Gastroesophageal sphincter (tissue), 4 donors: Measurements from ENCODE around the gene MAPK1. TPM values are rescaled to one million over a fixed set of nuclear protein-coding genes. Genes with fewer than 3 reads are reported as not detected.
"Not testable (repeated sequence)": the region's sequence is repeated elsewhere in the genome, so short reads cannot be mapped to it uniquely, and the experiment has no call there.

ENCODE experiments used
- ATAC-seq: fragments of 150-250 bp; one replicate; pipeline ENCODE4 v1.9.1; 2016; ENCODE audit warnings: mild to moderate bottlenecking, moderate library complexity
- H3K27ac ChIP-seq, 4 donors: fragments of 200-600 bp; sonication (generic) in 3 of 4; 1 replicate in 3 of 4; 2 replicates in 1 of 4; pipeline ENCODE4 v1.5.1; 2016 to 2019
- H3K27me3 ChIP-seq: fragments of 200-600 bp; sonication (generic); one replicate; pipeline ENCODE4 v1.5.1; 2019
- H3K36me3 ChIP-seq, 2 donors: fragments of 200-600 bp; sonication (generic); one replicate each; pipeline ENCODE4 v1.5.1; 2019; ENCODE audit warnings: control low read depth in 1 of 2
- H3K4me1 ChIP-seq, 3 donors: fragments of 200-600 bp; sonication (generic); 1 replicate in 2 of 3; 2 replicates in 1 of 3; pipeline ENCODE4 v1.5.1; 2016 to 2019; ENCODE audit warnings: control low read depth in 2 of 3
- H3K4me3 ChIP-seq, 2 donors: fragments of 200-600 bp; sonication (generic); one replicate each; pipeline ENCODE4 v1.5.1; 2019; ENCODE audit warnings: mild to moderate bottlenecking in 1 of 2, moderate library complexity in 1 of 2
- H3K9me3 ChIP-seq, 3 donors: fragments of 200-600 bp; sonication (generic); one replicate each; pipeline ENCODE4 v1.5.1; 2017 to 2019; ENCODE audit warnings: control low read depth in 2 of 3
- EP300 ChIP-seq: sonication (generic); formaldehyde crosslinking; IDR thresholded peaks from one replicate; pipeline ENCODE4 v1.6.1; 2017; ENCODE audit warnings: antibody characterized with exemption, mild to moderate bottlenecking
- POLR2A ChIP-seq, 2 donors: fragments of 450-650 bp; IDR thresholded peaks; one replicate each; pipeline ENCODE4 v1.6.1; 2017; ENCODE audit warnings: antibody characterized with exemption in 2 of 2, mild to moderate bottlenecking in 2 of 2, moderate library complexity in 1 of 2
- POLR2AphosphoS5 ChIP-seq: sonication (generic); formaldehyde crosslinking; IDR thresholded peaks from one replicate; pipeline ENCODE4 v1.6.1; 2017; ENCODE audit warnings: antibody characterized with exemption
- WGBS, 2 donors: methylation state at CpG; one replicate each; pipeline ENCODE4 v1.1.5; 2018; ENCODE audit warnings: low coverage in 1 of 2; 5-methylcytosine and 5-hydroxymethylcytosine counted together
- total RNA-seq, 4 donors: library from RNA; depleted of rRNA; stranded (reverse); fragments of >200 nt; gene quantifications; one replicate each; pipeline ENCODE4 v1.1.0, GENCODE V29; 2016
- TF ChIP-seq, protein P1 (sequence below), 4 experiments: fragments of 200-600 bp in 2 of 4; fragments of 450-650 bp in 2 of 4; sonication (generic) in 1 of 4; IDR thresholded peaks; one replicate each; pipeline ENCODE4 v1.5.1; 2017 to 2019; ENCODE audit warnings: antibody characterized with exemption in 4 of 4, mild to moderate bottlenecking in 2 of 4, moderate library complexity in 2 of 4

The MAPK1 gene
- total RNA-seq, 4 donors from 2014 or later: 40.3 to 70.8 (median 57.4) TPM

DNA sequence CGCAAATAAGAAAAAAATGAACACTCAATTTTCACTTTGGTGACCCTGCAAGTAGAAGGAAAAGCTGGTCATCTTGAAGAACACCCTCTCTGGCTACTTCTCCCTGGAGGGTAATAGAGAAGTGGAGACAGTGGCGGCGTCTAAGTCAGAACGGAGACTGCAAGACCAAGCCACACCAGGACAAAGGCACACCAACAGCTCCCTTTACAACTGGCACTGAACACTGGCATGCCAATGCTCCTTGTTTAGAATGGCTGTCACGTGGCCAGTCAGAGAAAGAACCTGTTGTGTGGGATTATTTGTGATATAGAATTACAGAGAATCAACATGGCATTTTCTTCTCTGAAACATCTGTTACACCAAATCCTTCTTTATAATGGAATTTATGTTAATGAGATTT lies 70.6 kb downstream of the MAPK1 start:
- peaks cover 0 to 88% of the 10 kb centered on the region in 2 donors for H3K36me3 ChIP-seq
- no peaks in the 10 kb centered on the region for H3K27me3 ChIP-seq
- H3K4me1 ChIP-seq: peaks cover 0 to 15% (median 0%) of the 10 kb centered on the region in 3 donors
- H3K27ac ChIP-seq: peak overlapping the region in 1 of 4 donors; percentile 26
- TF ChIP-seq POLR2A (IDR thresholded peaks at IDR 0.05) (no peak), EP300 (no peak), POLR2AphosphoS5 (no peak)
- TF ChIP-seq, protein P1, sequence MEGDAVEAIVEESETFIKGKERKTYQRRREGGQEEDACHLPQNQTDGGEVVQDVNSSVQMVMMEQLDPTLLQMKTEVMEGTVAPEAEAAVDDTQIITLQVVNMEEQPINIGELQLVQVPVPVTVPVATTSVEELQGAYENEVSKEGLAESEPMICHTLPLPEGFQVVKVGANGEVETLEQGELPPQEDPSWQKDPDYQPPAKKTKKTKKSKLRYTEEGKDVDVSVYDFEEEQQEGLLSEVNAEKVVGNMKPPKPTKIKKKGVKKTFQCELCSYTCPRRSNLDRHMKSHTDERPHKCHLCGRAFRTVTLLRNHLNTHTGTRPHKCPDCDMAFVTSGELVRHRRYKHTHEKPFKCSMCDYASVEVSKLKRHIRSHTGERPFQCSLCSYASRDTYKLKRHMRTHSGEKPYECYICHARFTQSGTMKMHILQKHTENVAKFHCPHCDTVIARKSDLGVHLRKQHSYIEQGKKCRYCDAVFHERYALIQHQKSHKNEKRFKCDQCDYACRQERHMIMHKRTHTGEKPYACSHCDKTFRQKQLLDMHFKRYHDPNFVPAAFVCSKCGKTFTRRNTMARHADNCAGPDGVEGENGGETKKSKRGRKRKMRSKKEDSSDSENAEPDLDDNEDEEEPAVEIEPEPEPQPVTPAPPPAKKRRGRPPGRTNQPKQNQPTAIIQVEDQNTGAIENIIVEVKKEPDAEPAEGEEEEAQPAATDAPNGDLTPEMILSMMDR (IDR thresholded peaks at IDR 0.05): no peak
- 80 to 86% methylated on average over 2 to 4 of the region's 5 CpGs for WGBS, 2 donors
- H3K9me3 ChIP-seq: no peaks in the 10 kb centered on the region
- no peak for ATAC-seq
- H3K4me3 ChIP-seq: no peak overlapping the region

DNA sequence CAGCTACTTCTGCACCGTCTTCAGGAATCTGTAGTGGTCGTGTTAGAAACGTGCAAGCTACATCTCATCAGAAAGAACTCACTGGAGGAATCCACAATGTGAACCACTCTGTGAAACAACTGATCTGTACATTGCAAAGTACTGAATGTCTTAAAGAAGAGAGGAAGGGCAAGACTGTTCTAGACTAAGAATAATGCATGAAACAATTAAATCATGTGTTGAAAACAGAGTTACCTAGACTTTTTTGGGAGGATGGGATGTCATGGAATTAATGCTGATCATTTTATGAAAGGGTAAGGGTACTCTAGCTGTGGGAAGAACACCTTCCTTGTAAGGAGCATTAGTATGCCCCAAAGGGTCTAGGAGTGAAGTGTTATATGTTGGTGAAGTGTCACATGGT lies 71.2 kb downstream of the MAPK1 start:
- H3K27ac ChIP-seq: no peak overlapping the region
- 67 to 74% methylated on average over 3 of the region's 3 CpGs for WGBS, 2 donors
- ATAC-seq: no peak
- no peak for TF ChIP-seq POLR2A (IDR thresholded peaks at IDR 0.05)
- peaks cover 0 to 15% (median 0%) of the 10 kb centered on the region in 3 donors for H3K4me1 ChIP-seq
- peaks cover 0 to 88% of the 10 kb centered on the region in 2 donors for H3K36me3 ChIP-seq
- no peak overlapping the region for H3K4me3 ChIP-seq
- H3K27me3 ChIP-seq: no peaks in the 10 kb centered on the region
- H3K9me3 ChIP-seq: no peaks in the 10 kb centered on the region

DNA sequence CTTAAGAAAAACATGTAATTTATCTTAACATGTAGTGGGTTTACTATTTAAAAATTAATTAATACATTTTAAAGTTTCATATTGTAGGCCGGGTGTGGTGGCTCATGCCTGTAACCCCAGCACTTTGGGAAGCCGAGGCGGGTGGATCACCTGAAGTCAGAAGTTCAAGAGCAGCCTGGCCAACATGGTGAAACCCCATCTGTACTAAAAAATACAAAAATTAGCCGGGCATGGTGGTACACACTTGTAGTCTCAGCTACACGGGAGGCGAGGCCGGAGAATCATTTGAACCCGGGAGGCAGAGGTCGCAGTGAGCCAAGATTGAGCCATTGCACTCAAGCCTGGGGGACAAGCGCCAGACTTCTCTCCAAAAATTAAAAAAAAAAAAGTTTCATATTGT lies 73.7 kb downstream of the MAPK1 start:
- H3K27me3 ChIP-seq, H3K4me3 ChIP-seq, ATAC-seq, H3K27ac ChIP-seq, H3K9me3 ChIP-seq: not testable (repeated sequence)
- H3K36me3 ChIP-seq: peaks cover 0 to 85% of the 10 kb centered on the region in 2 donors
- WGBS, 2 donors: 90 to 95% methylated on average over 3 to 10 of the region's 10 CpGs
- H3K4me1 ChIP-seq: peaks cover 0 to 15% (median 0%) of the 10 kb centered on the region in 3 donors

DNA sequence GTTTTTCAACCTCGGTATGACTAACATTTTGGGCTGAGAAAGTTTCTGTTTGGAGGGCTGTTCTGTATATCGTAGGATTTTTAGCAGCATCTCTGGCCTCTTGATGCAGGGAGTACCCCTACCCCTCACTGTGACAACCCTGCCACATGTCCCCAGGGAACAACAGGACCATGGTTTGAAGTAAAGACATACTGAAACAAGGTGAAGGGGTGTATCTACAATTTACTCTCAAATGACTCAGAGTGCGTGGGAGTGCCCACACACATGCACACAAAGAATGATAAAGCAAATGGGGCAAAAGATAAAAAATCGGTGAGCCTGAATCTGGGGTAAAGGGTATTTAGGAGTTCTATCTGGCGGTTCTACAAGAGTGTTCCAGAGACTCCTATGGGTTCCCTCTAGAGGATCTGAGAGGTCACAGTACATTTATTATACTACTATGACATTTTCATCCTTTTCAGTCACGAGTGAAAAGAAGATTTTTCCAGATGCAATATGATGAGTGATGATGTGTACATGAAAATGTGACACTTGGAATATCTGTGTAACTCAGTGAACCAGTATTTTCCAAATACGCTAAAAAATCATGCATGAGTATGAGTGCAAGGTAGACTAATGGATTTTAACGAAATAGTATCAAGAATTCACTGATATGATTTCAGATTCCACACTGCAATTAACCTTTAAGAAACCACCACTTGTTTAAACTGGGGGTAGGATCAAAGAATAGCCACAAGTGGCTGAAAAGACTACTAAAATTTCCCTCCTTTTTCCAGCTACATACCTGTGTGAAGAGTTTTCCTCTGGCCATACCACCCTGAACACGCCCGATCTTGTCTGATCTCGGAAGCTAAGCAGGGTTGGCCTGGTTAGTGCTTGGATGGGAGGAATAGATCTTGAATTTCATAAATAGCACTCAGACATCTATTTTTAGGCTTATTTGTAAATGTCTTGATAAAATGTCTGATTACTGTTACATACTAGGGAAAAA lies 75.5 kb downstream of the MAPK1 start:
- H3K4me3 ChIP-seq: no peak overlapping the region
- no peak overlapping the region for H3K27ac ChIP-seq
- H3K4me1 ChIP-seq: peaks cover 0 to 6% (median 0%) of the 10 kb centered on the region in 3 donors
- H3K27me3 ChIP-seq: no peaks in the 10 kb centered on the region
- H3K36me3 ChIP-seq: peaks cover 0 to 84% of the 10 kb centered on the region in 2 donors
- 72% methylated on average over 11 of the region's 11 CpGs for WGBS, 2 donors
- no peaks in the 10 kb centered on the region for H3K9me3 ChIP-seq
- no peak for ATAC-seq
- no peak for TF ChIP-seq POLR2AphosphoS5
- no peak for TF ChIP-seq POLR2A (IDR thresholded peaks at IDR 0.05)
- no peak for TF ChIP-seq EP300
- TF ChIP-seq, protein P1 (IDR thresholded peaks at IDR 0.05): no peak

DNA sequence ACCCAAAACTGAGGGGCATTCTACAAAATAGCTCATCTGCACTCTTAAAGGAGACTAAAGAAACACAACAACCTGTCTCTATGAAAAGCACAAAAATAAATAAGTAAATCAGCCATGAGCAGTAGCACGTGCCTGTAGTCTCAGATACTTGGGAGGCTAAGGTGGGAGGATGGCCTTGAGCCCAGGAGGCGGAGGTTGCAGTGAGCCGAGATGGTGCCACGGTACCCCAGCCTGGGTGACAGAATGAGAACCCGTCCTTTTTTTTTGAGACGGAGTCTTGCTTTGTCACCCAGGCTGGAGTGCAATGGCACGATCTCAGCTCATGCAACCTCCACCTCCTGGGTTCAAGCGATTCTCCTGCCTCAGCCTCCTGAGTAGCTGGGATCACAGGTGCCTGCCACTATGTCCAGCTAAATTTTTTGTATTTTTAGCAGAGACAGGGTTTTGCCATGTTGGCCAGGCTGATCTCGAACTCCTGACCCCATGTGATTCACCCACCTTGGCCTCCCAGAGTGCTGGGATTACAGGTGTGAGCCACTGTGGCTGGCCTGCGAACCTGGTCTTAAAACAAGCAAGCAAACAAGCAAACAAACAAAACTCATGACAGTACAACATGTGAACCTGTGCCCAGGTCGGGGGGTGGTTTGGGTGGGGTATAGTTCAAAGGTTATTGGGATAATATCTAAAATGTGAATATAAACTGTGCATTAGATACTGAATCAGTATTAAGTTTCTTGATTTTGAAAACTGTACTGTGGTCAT lies 76.4 kb downstream of the MAPK1 start:
- WGBS, 2 donors: 85 to 92% methylated on average over 5 to 11 of the region's 11 CpGs
- H3K27ac ChIP-seq, ATAC-seq, H3K4me1 ChIP-seq, H3K4me3 ChIP-seq, H3K9me3 ChIP-seq, H3K27me3 ChIP-seq: not testable (repeated sequence)
- peaks cover 0 to 82% of the 10 kb centered on the region in 2 donors for H3K36me3 ChIP-seq

DNA sequence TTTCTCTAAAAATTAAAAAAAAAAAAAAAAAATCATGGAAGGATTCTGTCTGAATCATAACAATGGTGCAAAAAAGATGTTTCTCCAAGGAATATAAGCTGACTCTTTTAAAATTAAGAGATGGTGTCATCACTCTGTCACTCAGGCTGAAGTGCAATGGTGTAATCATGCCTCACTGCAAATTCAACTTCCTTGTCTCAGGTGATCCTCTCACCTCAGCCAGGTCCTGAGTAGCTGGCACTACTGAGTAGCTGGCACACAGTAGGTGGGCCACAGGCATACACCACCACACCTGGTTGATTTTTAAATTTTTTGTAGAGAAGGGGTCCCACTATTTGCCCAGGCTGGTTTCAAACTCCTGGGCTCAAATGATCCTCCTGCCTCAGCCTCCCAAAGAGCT lies 77.1 kb downstream of the MAPK1 start:
- Histone ChIP-seq H3K4me1 (no peaks in the 10 kb centered on the region), H3K9me3 (no peaks in the 10 kb centered on the region), H3K36me3 (peaks cover 0 to 78% of the 10 kb centered on the region in 2 donors), H3K27ac (no peak overlapping the region), H3K4me3 (no peak overlapping the region), H3K27me3 (no peaks in the 10 kb centered on the region)
- ATAC-seq: no peak
- TF ChIP-seq, protein P1 (IDR thresholded peaks at IDR 0.05): no peak
- TF ChIP-seq POLR2A (IDR thresholded peaks at IDR 0.05) (no peak), POLR2AphosphoS5 (no peak), EP300 (no peak)

DNA sequence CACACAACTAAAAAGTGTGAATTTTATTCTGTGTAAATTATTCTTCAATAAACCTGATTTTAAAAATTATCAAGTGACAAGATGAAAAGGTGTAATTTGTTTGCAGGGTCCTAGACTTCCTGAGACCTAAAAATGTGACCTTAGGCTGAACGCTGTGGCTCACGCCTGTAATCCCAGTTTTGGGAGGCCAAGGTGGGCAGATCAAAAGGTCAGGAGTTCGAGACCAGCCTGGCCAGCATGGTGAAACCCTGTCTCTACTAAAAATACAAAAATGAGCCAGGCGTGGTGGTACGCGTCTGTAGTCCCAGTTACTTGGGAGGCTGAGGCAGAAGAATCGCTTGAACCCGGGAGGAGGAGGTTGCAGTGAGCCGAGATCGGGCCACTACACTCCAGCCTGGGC lies 79.9 kb downstream of the MAPK1 start:
- not testable (repeated sequence) for H3K27ac ChIP-seq, H3K4me3 ChIP-seq, ATAC-seq, H3K4me1 ChIP-seq, H3K27me3 ChIP-seq, H3K9me3 ChIP-seq
- WGBS, 2 donors: 92 to 95% methylated on average over 4 to 6 of the region's 10 CpGs
- peaks cover 0 to 83% of the 10 kb centered on the region in 2 donors for H3K36me3 ChIP-seq
